Panc1 (cell line): ENCODE results near the gene RANBP3.
A peak's percentile ranks its signal among the peaks of the same experiment; 100 is the strongest.

Experiments
- CTCF ChIP-seq: fragments of 450-650 bp; IDR thresholded peaks from 2 replicates; pipeline ENCODE4 v1.5.1; 2017; ENCODE audit warnings: mild to moderate bottlenecking
- POLR2AphosphoS5 ChIP-seq: IDR thresholded peaks from 2 replicates; pipeline ENCODE4 v1.6.1; 2012; ENCODE audit warnings: mild to moderate bottlenecking, low read depth, low read length, moderate library complexity
- REST ChIP-seq, 2 experiments: IDR thresholded peaks; 2 replicates each; pipeline ENCODE4 v1.6.1; 2011 to 2012; ENCODE audit warnings: low read depth in 2 of 2, control low read depth in 1 of 2, low read length in 1 of 2, mild to moderate bottlenecking in 1 of 2, moderate library complexity in 1 of 2; ENCODE audit not compliant: insufficient read depth in 1 of 2
- SIN3A ChIP-seq: IDR thresholded peaks from 2 replicates; pipeline ENCODE4 v1.6.1; 2012; ENCODE audit warnings: low read depth, mild to moderate bottlenecking, low read length, moderate library complexity, borderline replicate concordance; ENCODE audit not compliant: insufficient read depth

GRCh38 chr19:5987077-5987818 lies 9.3 kb upstream of the RANBP3 start:
- TF ChIP-seq POLR2AphosphoS5 (no peak), REST (IDR thresholded peaks at IDR 0.05; ENCODE audit: insufficient read depth in 1 of 2, low read depth in 2 of 2, low read length in 1 of 2) (no peak), CTCF (peak; percentile 89), SIN3A (no peak)
